WERI-Rb-1 (cell line): ENCODE results near the gene TMEM266.

Experiments
- DNase-seq: peaks from one replicate; pipeline ENCODE4 v3.0.0-alpha.2; 2020
- H3K27ac ChIP-seq: fragments of 250-450 bp; sonication (Bioruptor Pico); 2 replicates; pipeline ENCODE4 v1.5.1; 2020; ENCODE audit warnings: mild to moderate bottlenecking, moderate library complexity
- H3K27me3 ChIP-seq: fragments of 250-450 bp; sonication (Bioruptor Pico); 2 replicates; pipeline ENCODE4 v1.5.1; 2021; ENCODE audit warnings: mild to moderate bottlenecking, low read depth, moderate library complexity; ENCODE audit not compliant: insufficient read depth, severe bottlenecking
- H3K36me3 ChIP-seq: fragments of 250-450 bp; sonication (Bioruptor Pico); 2 replicates; pipeline ENCODE4 v1.5.1; 2020; ENCODE audit warnings: mild to moderate bottlenecking, moderate library complexity
- H3K4me3 ChIP-seq: 2 replicates; pipeline ENCODE4 v1.5.1; 2011; ENCODE audit warnings: low read depth, mild to moderate bottlenecking, control low read depth, low read length
- H3K9me3 ChIP-seq: fragments of 250-450 bp; sonication (Bioruptor Pico); 2 replicates; pipeline ENCODE4 v1.5.1; 2021; ENCODE audit warnings: mild to moderate bottlenecking, moderate library complexity; ENCODE audit not compliant: severe bottlenecking
- TF ChIP-seq, protein P1 (sequence below): IDR thresholded peaks from 2 replicates; pipeline ENCODE4 v1.5.1; 2011; ENCODE audit warnings: low read depth, mild to moderate bottlenecking, control low read depth, inconsistent platforms, low read length

The TMEM266 gene

DNA sequence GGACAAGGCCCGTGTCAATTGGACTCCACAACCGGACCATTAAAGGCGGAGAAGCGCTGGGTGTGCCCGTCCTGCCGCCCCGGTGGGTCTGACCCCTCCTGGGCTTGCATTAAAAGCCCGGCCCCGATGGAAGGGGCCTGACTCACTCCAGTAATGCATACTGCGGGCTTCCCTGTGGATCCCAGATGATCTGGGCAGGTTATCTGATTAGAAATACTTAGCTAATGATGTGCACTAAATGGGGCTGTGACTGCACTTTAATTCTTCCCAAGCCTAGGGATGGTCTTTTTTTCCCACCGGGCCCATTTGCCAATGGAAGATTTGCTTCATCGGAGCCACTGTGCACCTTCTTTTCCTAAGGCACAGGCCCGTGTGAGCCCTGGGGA, 124.9 kb downstream of the TMEM266 start:
- Histone ChIP-seq H3K27ac (peak overlapping the region; percentile 49), H3K27me3 (no peaks in the 10 kb centered on the region), H3K4me3 (peak overlapping the region; percentile 13), H3K36me3 (no peaks in the 10 kb centered on the region), H3K9me3 (no peaks in the 10 kb centered on the region)
- DNase-seq, result peak; percentile 63
- TF ChIP-seq, protein P1, sequence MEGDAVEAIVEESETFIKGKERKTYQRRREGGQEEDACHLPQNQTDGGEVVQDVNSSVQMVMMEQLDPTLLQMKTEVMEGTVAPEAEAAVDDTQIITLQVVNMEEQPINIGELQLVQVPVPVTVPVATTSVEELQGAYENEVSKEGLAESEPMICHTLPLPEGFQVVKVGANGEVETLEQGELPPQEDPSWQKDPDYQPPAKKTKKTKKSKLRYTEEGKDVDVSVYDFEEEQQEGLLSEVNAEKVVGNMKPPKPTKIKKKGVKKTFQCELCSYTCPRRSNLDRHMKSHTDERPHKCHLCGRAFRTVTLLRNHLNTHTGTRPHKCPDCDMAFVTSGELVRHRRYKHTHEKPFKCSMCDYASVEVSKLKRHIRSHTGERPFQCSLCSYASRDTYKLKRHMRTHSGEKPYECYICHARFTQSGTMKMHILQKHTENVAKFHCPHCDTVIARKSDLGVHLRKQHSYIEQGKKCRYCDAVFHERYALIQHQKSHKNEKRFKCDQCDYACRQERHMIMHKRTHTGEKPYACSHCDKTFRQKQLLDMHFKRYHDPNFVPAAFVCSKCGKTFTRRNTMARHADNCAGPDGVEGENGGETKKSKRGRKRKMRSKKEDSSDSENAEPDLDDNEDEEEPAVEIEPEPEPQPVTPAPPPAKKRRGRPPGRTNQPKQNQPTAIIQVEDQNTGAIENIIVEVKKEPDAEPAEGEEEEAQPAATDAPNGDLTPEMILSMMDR, result no peak

GRCh38 chr15:76185716-76186115, 125.9 kb downstream of the TMEM266 start:
- peak; percentile 67 for DNase-seq
- no peak overlapping the region for H3K27ac ChIP-seq
- H3K36me3 ChIP-seq, result no peaks in the 10 kb centered on the region
- TF ChIP-seq, protein P1, result peak; percentile 87
- no peaks in the 10 kb centered on the region for H3K9me3 ChIP-seq
- no peak overlapping the region for H3K4me3 ChIP-seq
- H3K27me3 ChIP-seq, result no peaks in the 10 kb centered on the region

DNA sequence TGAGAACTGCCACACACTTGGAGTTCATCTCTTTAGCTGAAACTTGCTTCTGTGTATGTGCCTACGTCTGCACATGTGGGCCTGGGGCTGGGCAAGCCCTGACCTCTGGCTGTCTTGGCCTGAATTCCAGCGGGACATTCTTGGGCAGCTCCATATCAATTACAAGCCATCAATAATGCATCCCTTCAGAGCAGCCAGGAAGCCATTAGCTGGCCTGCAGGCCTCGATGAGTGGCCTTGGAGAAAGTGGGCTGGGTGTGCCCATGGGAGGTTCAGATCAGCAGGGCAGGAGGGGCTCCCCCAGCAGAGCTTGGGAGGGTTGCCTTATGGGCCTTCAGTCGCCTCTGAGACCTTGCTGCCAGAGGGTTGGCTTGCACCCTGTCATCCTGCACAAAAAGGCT, 127.4 kb downstream of the TMEM266 start:
- TF ChIP-seq, protein P1, result no peak
- H3K4me3 ChIP-seq, result no peak overlapping the region
- no peak overlapping the region for H3K27ac ChIP-seq
- no peaks in the 10 kb centered on the region for H3K36me3 ChIP-seq
- no peaks in the 10 kb centered on the region for H3K27me3 ChIP-seq
- no peak for DNase-seq
- H3K9me3 ChIP-seq, result no peaks in the 10 kb centered on the region

DNA sequence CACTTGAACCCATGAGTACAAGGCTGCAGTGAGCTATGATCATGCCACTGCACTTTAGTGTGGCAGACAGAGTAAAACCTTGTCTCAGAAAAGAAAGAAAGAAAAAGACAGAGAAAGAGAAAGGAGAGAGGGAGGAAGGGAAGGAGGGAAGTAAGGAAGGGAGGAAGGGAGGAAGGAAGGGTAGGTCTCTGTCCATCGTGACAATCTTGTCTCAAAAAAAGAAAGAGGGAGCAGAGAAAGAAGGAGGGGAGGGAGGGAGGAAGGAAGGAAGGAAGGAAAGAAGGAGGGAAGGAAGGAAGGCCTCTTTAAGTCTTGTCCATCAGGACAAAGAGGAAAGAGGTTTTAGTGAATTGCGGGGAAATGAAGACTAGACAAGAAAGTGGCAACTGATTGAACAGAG, 129.3 kb downstream of the TMEM266 start:
- Histone ChIP-seq H3K9me3 (no peaks in the 10 kb centered on the region), H3K36me3 (no peaks in the 10 kb centered on the region), H3K4me3 (no peak overlapping the region), H3K27ac (no peak overlapping the region), H3K27me3 (no peaks in the 10 kb centered on the region)
- TF ChIP-seq, protein P1, result no peak
- no peak for DNase-seq

DNA sequence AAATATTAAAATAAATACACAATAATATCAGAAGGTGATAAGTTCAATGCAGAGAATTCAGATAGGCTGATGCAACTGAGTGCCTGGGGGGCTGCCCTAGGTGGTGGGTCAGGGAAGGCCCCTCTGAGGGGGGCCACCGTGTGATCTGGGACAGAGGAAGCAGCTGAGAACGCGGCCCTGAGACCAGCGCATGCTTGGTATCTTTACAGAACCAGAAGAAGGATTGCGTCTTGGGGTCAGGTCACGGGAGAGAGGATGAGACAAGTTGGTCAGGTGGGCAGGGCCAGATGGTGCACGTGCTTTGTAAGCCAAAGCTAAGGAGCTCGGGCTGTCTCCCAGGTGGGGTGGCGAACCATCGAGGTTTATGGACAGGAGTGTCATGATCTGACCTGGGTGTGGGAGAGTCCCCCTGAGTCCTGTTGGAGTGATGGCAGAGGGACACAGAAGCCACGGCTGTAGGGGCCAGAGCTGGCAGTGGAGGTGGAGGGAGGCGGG, 130.3 kb downstream of the TMEM266 start:
- DNase-seq, result peak; percentile 85

More for the DNA sequence above, 130.3 kb downstream of the TMEM266 start:
- Histone ChIP-seq H3K4me3 (no peak overlapping the region; the same call in 1 of the 2 replicates), H3K36me3 (no peaks in the 10 kb centered on the region), H3K27ac (peak overlapping the region; percentile 70), H3K9me3 (no peaks in the 10 kb centered on the region), H3K27me3 (no peaks in the 10 kb centered on the region)
- TF ChIP-seq, protein P1, result no peak
